OCI-LY7 (cell line): ENCODE measurements around the gene PEX10.

ENCODE experiments used
- CTCF ChIP-seq: fragments of 200-600 bp; sonication (generic); conservative IDR thresholded peaks from 2 replicates; pipeline ENCODE4 v1.5.1; 2014; ENCODE audit warnings: mild to moderate bottlenecking, antibody characterized with exemption, low read length, moderate library complexity, mixed read lengths
- EZH2phosphoT487 ChIP-seq: fragments of 200-600 bp; sonication (generic); IDR thresholded peaks from 2 replicates; pipeline ENCODE4 v1.6.1; 2018; ENCODE audit warnings: low read depth, borderline replicate concordance, mild to moderate bottlenecking, mixed run types, antibody characterized with exemption, low read length, moderate library complexity, mixed read lengths

GRCh38 chr1:2375923-2376260, 36.5 kb downstream of the PEX10 start:
- no peak for TF ChIP-seq CTCF
- TF ChIP-seq EZH2phosphoT487, result no peak
